Measurements from ENCODE around the gene RAPGEF1.

Gene RAPGEF1

DNA sequence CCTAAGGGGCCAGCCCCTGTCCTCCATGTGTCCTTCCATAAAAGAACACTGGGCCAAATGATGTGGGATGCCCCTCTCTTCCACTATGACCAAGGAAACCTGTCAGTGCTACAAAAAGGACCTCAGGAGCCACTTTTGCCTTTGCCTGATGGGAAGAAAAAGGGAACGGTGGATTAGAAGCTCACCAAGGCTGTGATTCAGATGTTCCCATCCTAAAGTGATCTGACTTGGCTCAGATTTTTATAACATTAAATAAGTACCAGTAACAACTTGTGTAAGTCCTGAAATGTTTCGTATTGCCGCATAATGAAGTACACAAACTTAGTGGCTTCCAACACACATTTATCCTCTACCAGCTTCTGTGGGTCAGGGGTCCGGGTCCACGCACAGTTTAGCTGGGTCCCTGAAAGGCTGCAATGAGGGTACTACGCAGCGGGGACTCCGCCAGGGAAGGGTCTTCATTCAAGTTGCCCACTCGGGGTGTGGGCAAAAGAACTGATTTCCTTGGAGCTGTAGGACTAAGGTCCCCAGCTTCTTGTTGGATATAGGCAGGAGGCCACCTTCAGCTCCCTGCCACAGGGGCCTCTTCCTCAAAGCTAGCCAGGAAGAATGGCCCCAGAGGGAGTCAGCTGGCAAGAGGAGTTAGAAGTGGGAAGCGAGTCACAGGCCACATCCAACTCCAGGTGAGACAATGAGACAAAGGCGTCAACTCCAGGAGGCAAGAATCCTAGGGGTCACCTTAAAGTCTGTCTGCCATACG, 60.4 kb downstream of the RAPGEF1 start:
- WGBS (ENCODE audit: insufficient coverage): 98% methylated on average over 9 of the region's 12 CpGs
- peaks cover 27 to 63% (median 47%) of the 10 kb centered on the region in 4 experiments for H3K4me1 ChIP-seq (ENCODE audit: control extremely low read depth in 1 of 4, control insufficient read depth in 4 of 4, insufficient read depth in 4 of 4, low read length in 3 of 4)

DNA sequence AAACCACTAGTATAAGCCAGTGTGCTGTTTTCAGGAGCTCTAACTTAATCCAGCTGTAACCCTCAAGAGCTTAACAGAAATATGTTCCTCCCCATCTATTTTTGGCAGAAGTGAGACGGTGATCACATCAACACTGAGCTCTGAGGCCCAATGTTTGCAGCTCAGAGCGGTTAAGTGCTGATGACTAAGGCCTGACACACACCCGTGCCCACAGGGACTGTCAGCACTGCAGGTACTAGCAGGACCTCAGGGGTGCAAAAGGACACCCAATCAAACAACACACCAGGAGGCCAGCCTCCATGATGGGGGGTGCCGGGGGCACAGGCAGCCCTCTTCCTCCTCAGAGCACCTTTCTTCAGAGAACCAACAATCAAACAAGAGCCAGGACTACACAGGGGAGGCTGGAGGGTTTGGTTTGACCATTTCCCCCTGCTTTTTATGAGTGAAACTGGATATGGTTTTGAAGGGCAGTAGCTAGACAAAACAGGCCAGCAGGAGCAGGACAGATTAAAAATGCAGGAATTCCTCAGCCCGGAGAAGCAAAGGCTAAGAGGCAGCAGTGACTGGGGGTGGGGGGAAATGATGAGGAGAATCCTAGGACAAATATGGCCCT, 61.3 kb downstream of the RAPGEF1 start:
- 50% methylated on average over 2 of the region's 5 CpGs for WGBS (ENCODE audit: insufficient coverage)
- H3K27ac ChIP-seq (ENCODE audit: insufficient read depth in 1 of 2, low read depth in 1 of 2, low read length in 2 of 2, poor library complexity in 1 of 2, severe bottlenecking in 2 of 2): no peak overlapping the region
- ChIA-PET CTCF (interaction anchor here (0.9 to 3.9 kb wide), 11 partner anchors 10 to 70 kb away, joined by 3 to 27 read pairs (median 6); partner anchors contain the start of gene RAPGEF1), POLR2A (interaction anchor here (0.5 to 1.7 kb wide), 2 partner anchors 10 to 55 kb away, joined by 3 to 5 read pairs; no protein-coding TSS in a partner anchor)
- no peaks in the 10 kb centered on the region for H3K9me3 ChIP-seq (ENCODE audit: control extremely low read depth in 1 of 5, control insufficient read depth in 4 of 5, insufficient read depth in 2 of 5, low read depth in 1 of 5, low read length in 4 of 5)
- no peak overlapping the region for H3K4me3 ChIP-seq (ENCODE audit: control insufficient read depth in 1 of 7, extremely low read depth in 1 of 7, insufficient read depth in 4 of 7, low read depth in 2 of 7, low read length in 6 of 7)
- no peaks in the 10 kb centered on the region for H3K36me3 ChIP-seq (ENCODE audit: control insufficient read depth in 4 of 4, insufficient read depth in 4 of 4, low read length in 3 of 4)
- peak in 2 of 3 donors; percentile 58 to 60 for DNase-seq
- H3K27me3 ChIP-seq (replicated peaks in 2 of 5; ENCODE audit: control insufficient read depth in 4 of 5, insufficient read depth in 5 of 5, low read length in 4 of 5): no peaks in the 10 kb centered on the region
- H3K4me1 ChIP-seq (ENCODE audit: control extremely low read depth in 1 of 4, control insufficient read depth in 4 of 4, insufficient read depth in 4 of 4, low read length in 3 of 4): peaks cover 27 to 63% (median 47%) of the 10 kb centered on the region in 4 experiments

More for the DNA sequence above, 60.4 kb downstream of the RAPGEF1 start:
- Histone ChIP-seq H3K27me3 (replicated peaks in 2 of 5; ENCODE audit: control insufficient read depth in 4 of 5, insufficient read depth in 5 of 5, low read length in 4 of 5) (no peaks in the 10 kb centered on the region), H3K27ac (ENCODE audit: insufficient read depth in 1 of 2, low read depth in 1 of 2, low read length in 2 of 2, poor library complexity in 1 of 2, severe bottlenecking in 2 of 2) (no peak overlapping the region), H3K36me3 (ENCODE audit: control insufficient read depth in 4 of 4, insufficient read depth in 4 of 4, low read length in 3 of 4) (no peaks in the 10 kb centered on the region), H3K4me3 (ENCODE audit: control insufficient read depth in 1 of 7, extremely low read depth in 1 of 7, insufficient read depth in 4 of 7, low read depth in 2 of 7, low read length in 6 of 7) (no peak overlapping the region), H3K9me3 (ENCODE audit: control extremely low read depth in 1 of 5, control insufficient read depth in 4 of 5, insufficient read depth in 2 of 5, low read depth in 1 of 5, low read length in 4 of 5) (no peaks in the 10 kb centered on the region)
- ChIA-PET CTCF (interaction anchor here (0.9 to 3.9 kb wide), 9 partner anchors 13 to 88 kb away, joined by 3 to 27 read pairs (median 4); no protein-coding TSS in a partner anchor), POLR2A (no interaction called here)
- DNase-seq: no peak

DNA sequence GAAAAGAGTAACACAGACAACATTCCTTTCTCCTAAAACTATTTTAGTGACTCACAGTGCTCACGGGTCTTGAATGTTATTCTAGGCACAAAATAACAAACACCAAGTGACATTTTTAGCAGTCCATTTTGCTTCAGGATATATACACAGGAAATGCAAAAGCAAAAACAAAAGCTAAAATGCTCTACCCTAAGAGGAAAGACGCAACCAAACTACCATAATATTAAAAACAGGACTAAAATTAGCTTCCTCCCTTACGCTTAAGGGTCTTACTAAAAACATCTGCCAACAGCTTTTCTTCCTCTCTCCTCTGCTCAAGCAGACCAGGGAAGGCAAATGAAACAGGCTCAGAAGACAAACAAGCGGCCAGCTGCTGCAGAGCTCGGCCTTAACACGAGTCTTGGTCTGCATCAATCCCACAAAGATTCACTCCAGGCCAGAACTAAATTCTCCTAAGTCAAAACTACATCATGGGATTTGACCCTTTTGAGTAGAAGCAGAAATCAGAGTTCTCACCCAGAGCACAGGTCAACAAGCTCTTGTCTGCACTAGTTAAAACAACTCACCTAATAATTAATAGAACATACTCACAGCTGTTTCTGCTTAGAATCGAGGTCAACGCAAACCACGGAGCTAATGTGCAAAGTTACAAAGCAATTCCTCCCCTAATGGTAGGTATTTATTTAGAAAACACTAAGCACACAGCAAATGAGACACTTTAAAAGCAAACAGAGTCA, 62.3 kb downstream of the RAPGEF1 start:
- H3K27ac ChIP-seq (ENCODE audit: insufficient read depth in 1 of 2, low read depth in 1 of 2, low read length in 2 of 2, poor library complexity in 1 of 2, severe bottlenecking in 2 of 2): no peak overlapping the region
- ChIA-PET POLR2A (interaction anchor here (0.5 to 1.7 kb wide), 3 partner anchors 11 to 56 kb away, joined by 3 to 5 read pairs (median 4); no protein-coding TSS in a partner anchor), CTCF (interaction anchor here (0.7 to 4.5 kb wide), 11 partner anchors 9 to 81 kb away, joined by 3 to 21 read pairs (median 6); no protein-coding TSS in a partner anchor)
- peaks cover 27 to 65% (median 46%) of the 10 kb centered on the region in 4 experiments for H3K4me1 ChIP-seq (ENCODE audit: control extremely low read depth in 1 of 4, control insufficient read depth in 4 of 4, insufficient read depth in 4 of 4, low read length in 3 of 4)
- H3K4me3 ChIP-seq (ENCODE audit: control insufficient read depth in 1 of 7, extremely low read depth in 1 of 7, insufficient read depth in 4 of 7, low read depth in 2 of 7, low read length in 6 of 7): peak overlapping the region in 1 of 7 experiments; percentile 12
- no peaks in the 10 kb centered on the region for H3K27me3 ChIP-seq (replicated peaks in 2 of 5; ENCODE audit: control insufficient read depth in 4 of 5, insufficient read depth in 5 of 5, low read length in 4 of 5)
- peak in 2 of 3 donors; percentile 42 to 49 for DNase-seq
- H3K9me3 ChIP-seq (ENCODE audit: control extremely low read depth in 1 of 5, control insufficient read depth in 4 of 5, insufficient read depth in 2 of 5, low read depth in 1 of 5, low read length in 4 of 5): no peaks in the 10 kb centered on the region
- 24% methylated on average over 5 of the region's 9 CpGs for WGBS (ENCODE audit: insufficient coverage)
- no peaks in the 10 kb centered on the region for H3K36me3 ChIP-seq (ENCODE audit: control insufficient read depth in 4 of 4, insufficient read depth in 4 of 4, low read length in 3 of 4)

DNA sequence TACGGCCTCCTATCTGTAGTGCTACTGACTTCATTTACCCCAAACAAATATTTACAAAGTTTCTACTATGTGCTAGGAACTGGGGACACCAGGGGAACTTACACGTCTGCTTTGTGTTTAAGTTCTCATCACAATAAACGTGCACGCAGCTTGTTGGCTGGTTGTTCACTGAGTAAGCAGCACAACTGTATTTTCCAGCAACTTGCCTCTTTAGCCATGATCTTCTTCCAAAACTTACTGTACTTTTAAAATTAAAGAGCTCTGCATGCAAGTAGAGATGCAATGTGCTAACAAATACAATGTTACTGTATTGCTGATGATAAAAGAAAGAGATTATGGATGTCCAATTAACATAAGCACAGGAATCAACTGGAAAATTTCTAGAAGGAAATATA, 62.8 kb downstream of the RAPGEF1 start:
- peaks cover 27 to 65% (median 43%) of the 10 kb centered on the region in 4 experiments for H3K4me1 ChIP-seq (ENCODE audit: control extremely low read depth in 1 of 4, control insufficient read depth in 4 of 4, insufficient read depth in 4 of 4, low read length in 3 of 4)
- peak overlapping the region in 1 of 7 experiments; percentile 12 for H3K4me3 ChIP-seq (ENCODE audit: control insufficient read depth in 1 of 7, extremely low read depth in 1 of 7, insufficient read depth in 4 of 7, low read depth in 2 of 7, low read length in 6 of 7)
- WGBS (ENCODE audit: insufficient coverage): 100% methylated on average over 2 of the region's 4 CpGs
- CTCF ChIA-PET: interaction anchor here (0.8 to 4.5 kb wide), 7 partner anchors 8 to 80 kb away, joined by 3 to 21 read pairs (median 6); no protein-coding TSS in a partner anchor
- H3K9me3 ChIP-seq (ENCODE audit: control extremely low read depth in 1 of 5, control insufficient read depth in 4 of 5, insufficient read depth in 2 of 5, low read depth in 1 of 5, low read length in 4 of 5): no peaks in the 10 kb centered on the region
- no peak for DNase-seq
- no peaks in the 10 kb centered on the region for H3K36me3 ChIP-seq (ENCODE audit: control insufficient read depth in 4 of 4, insufficient read depth in 4 of 4, low read length in 3 of 4)
- H3K27ac ChIP-seq (ENCODE audit: insufficient read depth in 1 of 2, low read depth in 1 of 2, low read length in 2 of 2, poor library complexity in 1 of 2, severe bottlenecking in 2 of 2): no peak overlapping the region
- H3K27me3 ChIP-seq (replicated peaks in 2 of 5; ENCODE audit: control insufficient read depth in 4 of 5, insufficient read depth in 5 of 5, low read length in 4 of 5): no peaks in the 10 kb centered on the region
- POLR2A ChIA-PET: interaction anchor here (1.6 kb wide), 1 partner anchor 20 kb away, joined by 4 read pairs; no protein-coding TSS in a partner anchor

DNA sequence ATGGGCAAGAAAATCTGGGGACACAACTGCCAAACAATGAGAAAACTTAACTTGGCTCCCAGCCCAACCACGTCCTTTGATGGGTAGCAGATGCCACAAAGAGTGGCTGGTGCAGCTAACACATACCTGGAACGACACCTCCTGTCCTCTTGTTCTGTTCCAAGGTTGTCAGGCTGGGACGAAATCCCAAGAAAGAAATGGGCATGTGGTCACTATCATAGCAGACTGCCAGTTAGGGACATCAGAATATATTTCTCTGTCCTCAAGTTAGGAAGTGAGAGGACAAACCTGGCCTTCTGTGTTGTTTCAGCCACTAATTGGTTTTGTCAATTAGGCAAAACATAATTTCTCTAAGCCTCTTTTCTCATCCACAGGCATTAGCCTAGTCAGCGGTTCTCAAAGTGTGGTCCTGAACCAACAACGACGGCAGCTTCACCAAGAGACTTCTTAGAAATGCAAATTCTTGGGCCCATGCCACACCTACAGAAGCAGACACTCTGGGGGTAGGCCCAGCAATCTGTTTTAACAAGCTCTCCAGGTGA, 63.4 kb downstream of the RAPGEF1 start:
- no peaks in the 10 kb centered on the region for H3K9me3 ChIP-seq (ENCODE audit: control extremely low read depth in 1 of 5, control insufficient read depth in 4 of 5, insufficient read depth in 2 of 5, low read depth in 1 of 5, low read length in 4 of 5)
- ChIA-PET CTCF (interaction anchor here (1.4 to 4.5 kb wide), 5 partner anchors 8 to 79 kb away, joined by 3 to 21 read pairs (median 10); no protein-coding TSS in a partner anchor), POLR2A (interaction anchor here (1.6 kb wide), 1 partner anchor 20 kb away, joined by 4 read pairs; no protein-coding TSS in a partner anchor)
- H3K36me3 ChIP-seq (ENCODE audit: control insufficient read depth in 4 of 4, insufficient read depth in 4 of 4, low read length in 3 of 4): peaks cover 0 to under 1% (median 0%) of the 10 kb centered on the region in 4 experiments
- no peak overlapping the region for H3K27ac ChIP-seq (ENCODE audit: insufficient read depth in 1 of 2, low read depth in 1 of 2, low read length in 2 of 2, poor library complexity in 1 of 2, severe bottlenecking in 2 of 2)
- peaks cover 27 to 62% (median 38%) of the 10 kb centered on the region in 4 experiments for H3K4me1 ChIP-seq (ENCODE audit: control extremely low read depth in 1 of 4, control insufficient read depth in 4 of 4, insufficient read depth in 4 of 4, low read length in 3 of 4)
- peak in 2 of 3 donors; percentile 42 to 45 for DNase-seq
- 90% methylated on average over 6 of the region's 6 CpGs for WGBS (ENCODE audit: insufficient coverage)
- H3K27me3 ChIP-seq (replicated peaks in 2 of 5; ENCODE audit: control insufficient read depth in 4 of 5, insufficient read depth in 5 of 5, low read length in 4 of 5): no peaks in the 10 kb centered on the region
- H3K4me3 ChIP-seq (ENCODE audit: control insufficient read depth in 1 of 7, extremely low read depth in 1 of 7, insufficient read depth in 4 of 7, low read depth in 2 of 7, low read length in 6 of 7): no peak overlapping the region

DNA sequence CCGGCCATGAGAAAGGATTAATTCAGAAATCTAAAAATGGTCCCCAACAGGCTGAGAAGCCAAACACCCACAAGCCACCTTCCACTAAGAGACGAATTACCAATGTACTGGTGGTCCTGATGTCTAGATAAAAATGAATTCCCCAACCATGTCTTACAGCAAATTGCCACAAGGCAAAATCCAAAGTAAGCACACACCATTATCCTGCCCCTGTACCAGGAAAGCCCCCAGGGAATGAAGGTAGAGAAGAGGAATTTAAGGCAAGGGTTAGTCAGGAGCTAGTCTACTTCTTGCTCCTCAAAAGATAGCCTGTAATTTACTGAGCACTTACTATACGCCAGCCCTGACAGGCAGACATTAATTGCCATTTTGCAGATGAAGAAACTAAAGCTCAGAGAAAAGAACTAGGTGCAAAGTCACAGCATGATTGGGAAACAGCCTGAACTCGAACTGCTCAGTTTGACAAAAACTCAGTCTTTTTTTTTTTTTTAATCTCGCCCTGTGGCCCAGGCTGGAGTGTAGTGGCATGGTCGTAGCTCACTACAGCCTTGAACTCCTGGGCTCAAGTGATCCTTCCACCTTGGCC, 64.3 kb downstream of the RAPGEF1 start:
- 94% methylated on average over 4 of the region's 6 CpGs for WGBS (ENCODE audit: insufficient coverage)
- CTCF ChIA-PET: interaction anchor here (0.7 to 4.5 kb wide), 8 partner anchors 10 to 84 kb away, joined by 3 to 21 read pairs (median 4); no protein-coding TSS in a partner anchor
- Histone ChIP-seq H3K4me3 (ENCODE audit: control insufficient read depth in 1 of 7, extremely low read depth in 1 of 7, insufficient read depth in 4 of 7, low read depth in 2 of 7, low read length in 6 of 7) (no peak overlapping the region), H3K4me1 (ENCODE audit: control extremely low read depth in 1 of 4, control insufficient read depth in 4 of 4, insufficient read depth in 4 of 4, low read length in 3 of 4) (peaks cover 27 to 67% (median 41%) of the 10 kb centered on the region in 4 experiments), H3K27ac (ENCODE audit: insufficient read depth in 1 of 2, low read depth in 1 of 2, low read length in 2 of 2, poor library complexity in 1 of 2, severe bottlenecking in 2 of 2) (no peak overlapping the region), H3K36me3 (ENCODE audit: control insufficient read depth in 4 of 4, insufficient read depth in 4 of 4, low read length in 3 of 4) (peaks cover 0 to 4% (median 0%) of the 10 kb centered on the region in 4 experiments), H3K9me3 (ENCODE audit: control extremely low read depth in 1 of 5, control insufficient read depth in 4 of 5, insufficient read depth in 2 of 5, low read depth in 1 of 5, low read length in 4 of 5) (no peaks in the 10 kb centered on the region), H3K27me3 (replicated peaks in 2 of 5; ENCODE audit: control insufficient read depth in 4 of 5, insufficient read depth in 5 of 5, low read length in 4 of 5) (no peaks in the 10 kb centered on the region)
- POLR2A ChIA-PET: no interaction called here
- DNase-seq: no peak

All from common myeloid progenitor, CD34-positive (primary cell).